SK-N-SH (cell line): Measurements from ENCODE around the gene TUBA4A. TPM values are rescaled to one million over a fixed set of nuclear protein-coding genes. Genes with fewer than 3 reads are reported as not detected.

Source experiments
- CTCF ChIA-PET: fragments of 300-600, 350-600 bp; formaldehyde crosslinking; extraction: SDS; loops from one replicate; lab custom pipeline; 2021; lab: Yijun Ruan, JAX
- POLR2A ChIA-PET: fragments of 350-600 bp; sonication (Branson Sonifier 250); formaldehyde crosslinking; extraction: SDS; loops from one replicate; lab custom pipeline; 2020; ENCODE audit warnings: antibody characterized with exemption, inconsistent platforms; lab: Yijun Ruan, JAX
- DNase-seq: peaks from one replicate; pipeline ENCODE4 v3.0.0; 2012
- H2AFZ ChIP-seq: fragments of 200-600 bp; sonication (generic); 2 replicates; pipeline ENCODE4 v1.8.1; 2016; ENCODE audit warnings: antibody characterized with exemption, mild to moderate bottlenecking, low read depth
- H3F3A ChIP-seq: fragments of 200-600 bp; sonication (generic); replicated peaks from 2 replicates; pipeline ENCODE3; 2016; ENCODE audit warnings: antibody characterized with exemption, mild to moderate bottlenecking; ENCODE audit not compliant: insufficient read depth
- H3K27ac ChIP-seq, 2 experiments: fragments of 200-500 bp in 1 of 2; fragments of 200-600 bp in 1 of 2; sonication (Bioruptor generic) in 1 of 2; sonication (generic), shearing (Covaris generic) in 1 of 2; 2 replicates each; pipeline versions ENCODE4 v1.5.1 to v1.6.1; 2014 to 2016; ENCODE audit warnings: low read depth in 2 of 2, inconsistent platforms in 1 of 2, low read length in 1 of 2, mild to moderate bottlenecking in 1 of 2, mixed read lengths in 1 of 2
- H3K27me3 ChIP-seq: fragments of 200-600 bp; sonication (generic), shearing (Covaris generic); 2 replicates; pipeline ENCODE4 v1.6.1; 2016; ENCODE audit warnings: mixed run types; ENCODE audit not compliant: insufficient read depth
- H3K36me3 ChIP-seq, 2 experiments: fragments of 200-500 bp in 1 of 2; fragments of 200-600 bp in 1 of 2; sonication (Bioruptor generic) in 1 of 2; sonication (generic) in 1 of 2; replicated peaks in 1 of 2; 2 replicates each; pipeline versions ENCODE3 to v1.5.1; 2014 to 2016; ENCODE audit warnings: low read length in 1 of 2, mild to moderate bottlenecking in 1 of 2; ENCODE audit not compliant: insufficient read depth in 2 of 2, control insufficient read depth in 1 of 2
- H3K4me1 ChIP-seq, 2 experiments: fragments of 200-500 bp in 1 of 2; fragments of 200-600 bp in 1 of 2; sonication (Bioruptor generic) in 1 of 2; sonication (generic), shearing (Covaris generic) in 1 of 2; 2 replicates each; pipeline versions ENCODE4 v1.5.1 to v1.6.1; 2014 to 2016; ENCODE audit warnings: low read depth in 1 of 2, low read length in 1 of 2, mixed run types in 1 of 2; ENCODE audit not compliant: insufficient read depth in 2 of 2, control insufficient read depth in 1 of 2
- H3K4me2 ChIP-seq: fragments of 200-600 bp; sonication (generic), shearing (Covaris generic); 2 replicates; pipeline ENCODE4 v1.6.1; 2017; ENCODE audit warnings: mixed run types
- H3K4me3 ChIP-seq, 2 experiments: fragments of 200-500 bp in 1 of 2; fragments of 200-600 bp in 1 of 2; sonication (Bioruptor generic) in 1 of 2; sonication (generic), shearing (Covaris generic) in 1 of 2; 2 replicates each; pipeline versions ENCODE4 v1.5.1 to v1.8.1; 2014 to 2016; ENCODE audit warnings: low read depth in 2 of 2, inconsistent platforms in 1 of 2, low read length in 1 of 2, mild to moderate bottlenecking in 1 of 2, mixed read lengths in 1 of 2, moderate library complexity in 1 of 2
- H3K79me2 ChIP-seq: fragments of 200-600 bp; sonication (generic); 2 replicates; pipeline ENCODE4 v1.8.1; 2017; ENCODE audit warnings: mild to moderate bottlenecking; ENCODE audit not compliant: insufficient read depth
- H3K9ac ChIP-seq: fragments of 200-600 bp; sonication (generic); 2 replicates; pipeline ENCODE4 v1.6.1; 2017; ENCODE audit warnings: mixed run types
- H3K9me2 ChIP-seq: fragments of 200-600 bp; sonication (generic); 2 replicates; pipeline ENCODE4 v1.6.1; 2017; ENCODE audit warnings: mixed run types
- H3K9me3 ChIP-seq: fragments of 200-600 bp; sonication (generic); 2 replicates; pipeline ENCODE4 v1.6.1; 2017; ENCODE audit warnings: mixed run types, mild to moderate bottlenecking, moderate library complexity
- H4K20me1 ChIP-seq: fragments of 200-600 bp; sonication (generic); 2 replicates; pipeline ENCODE4 v1.6.1; 2017; ENCODE audit warnings: mild to moderate bottlenecking, mixed run types; ENCODE audit not compliant: insufficient read depth
- CTCF ChIP-seq: fragments of 200-600 bp; sonication (generic); IDR thresholded peaks from 2 replicates; pipeline ENCODE4 v1.6.1; 2017; ENCODE audit warnings: antibody characterized with exemption, mild to moderate bottlenecking, moderate library complexity
- EP300 ChIP-seq, 2 experiments: IDR thresholded peaks; 2 replicates each; pipeline versions ENCODE4 v1.4.0 to v1.6.1; 2012; ENCODE audit warnings: borderline replicate concordance in 1 of 2, low read depth in 1 of 2, low read length in 1 of 2
- JUND ChIP-seq: IDR thresholded peaks from 2 replicates; pipeline ENCODE4 v1.4.0; 2012
- PBX3 ChIP-seq: IDR thresholded peaks from 2 replicates; pipeline ENCODE4; 2012
- REST ChIP-seq: IDR thresholded peaks from 2 replicates; pipeline ENCODE4 v1.6.1; 2012; ENCODE audit warnings: mild to moderate bottlenecking, low read depth, low read length, moderate library complexity
- RXRA ChIP-seq: IDR thresholded peaks from 2 replicates; pipeline ENCODE4 v1.4.0; 2012; ENCODE audit warnings: low read depth, mild to moderate bottlenecking, borderline replicate concordance
- SIN3A ChIP-seq: IDR thresholded peaks from 2 replicates; pipeline ENCODE4 v1.6.1; 2012; ENCODE audit warnings: low read depth, mild to moderate bottlenecking, low read length, moderate library complexity, borderline replicate concordance
- TAF1 ChIP-seq: IDR thresholded peaks from 2 replicates; pipeline ENCODE4 v1.6.1; 2012; ENCODE audit warnings: low read depth, mild to moderate bottlenecking, low read length, moderate library complexity, borderline replicate concordance
- TCF12 ChIP-seq: IDR thresholded peaks from 2 replicates; pipeline ENCODE4 v1.4.0; 2012
- TEAD4 ChIP-seq: IDR thresholded peaks from 2 replicates; pipeline ENCODE4 v1.4.0; 2012; ENCODE audit warnings: mild to moderate bottlenecking, borderline replicate concordance; ENCODE audit not compliant: insufficient read depth
- USF1 ChIP-seq: IDR thresholded peaks from 2 replicates; pipeline ENCODE4 v1.4.0; 2012; ENCODE audit warnings: low read depth, borderline replicate concordance
- WGBS: methylation state at CpG from one replicate; pipeline ENCODE4 v1.1.6; 2017; ENCODE audit warnings: low lambda C conversion rate; 5-methylcytosine and 5-hydroxymethylcytosine counted together
- polyA plus RNA-seq, 3 experiments: library from polyadenylated mRNA; depleted of rRNA; stranded (reverse); fragments of >200 nt; gene quantifications; 2 replicates each; pipeline ENCODE4 v1.2.3, GENCODE V29; 2012

The TUBA4A gene
- 4.8 and 6.2 TPM in 2 replicates for polyA plus RNA-seq (2012; rRNA removed)
- 1.9 and 3.1 TPM in 2 replicates for polyA plus RNA-seq (2012; cell fraction: cytosol; rRNA removed)
- 11.1 and 21.1 TPM in 2 replicates for polyA plus RNA-seq (2012; cell fraction: nucleus; rRNA removed)

- no peak for TF ChIP-seq RXRA
- no peak for TF ChIP-seq REST
- no peak for TF ChIP-seq SIN3A
- no peak for TF ChIP-seq PBX3
- no peak for TF ChIP-seq TEAD4
- TF ChIP-seq EP300 (IDR thresholded peaks at IDR 0.05; ENCODE audit: borderline replicate concordance in 1 of 2, low read depth in 1 of 2, low read length in 1 of 2) = no peak
- no peak for TF ChIP-seq TCF12
- no peak for TF ChIP-seq JUND
- TF ChIP-seq USF1 = no peak
- TF ChIP-seq CTCF = no peak
- TF ChIP-seq TAF1 = no peak
- Histone ChIP-seq H3K27me3 (peaks cover 40% of the 10 kb centered on the region), H3K4me3 (peak within 1 kb of the TSS; percentile 53 to 60), H3K9me2 (no peaks in the 10 kb centered on the region), H3K4me1 (peaks cover 17 to 21% of the 10 kb centered on the region in 2 experiments; a peak in 3 of 4 replicates), H3K79me2 (no peaks in the 10 kb centered on the region), H3K4me2 (peak within 1 kb of the TSS; percentile 97), H3K9me3 (no peaks in the 10 kb centered on the region), H2AFZ (peak within 1 kb of the TSS; percentile 82), H4K20me1 (no peaks in the 10 kb centered on the region), H3K36me3 (no peaks in the 10 kb centered on the region), H3K27ac (no peak within 1 kb of the TSS), H3K9ac (no peak within 1 kb of the TSS), H3F3A (peaks cover 12% of the 10 kb centered on the region)
- peak; percentile 98 for DNase-seq
- CTCF ChIA-PET = interaction anchor here (0.8 to 5.5 kb wide), 13 partner anchors 11 to 288 kb away, joined by 3 to 44 read pairs (median 4); partner anchors contain the start of gene DNAJB2
- POLR2A ChIA-PET = interaction anchor here (2.6 kb wide), 1 partner anchor 9 kb away, joined by 15 read pairs; the partner anchor contains the start of genes GLB1L and STK16
- 5% methylated on average over 8 of the region's 76 CpGs for WGBS
These were observed at the start of gene TUBA4A for GRCh38 chr2:219253753-219254589. Gene TUBA4A, minus strand, starts transcription at chr2:219253918. Its CDS starts 60 bp downstream, at chr2:219253858.
